Activated T-helper 1 cell treated with anti-CD3 and anti-CD28 coated beads, Interleukin-12 subunit alpha, Interleukin-12 subunit beta, Interleukin-2, Interleukin-4 antibody, amounts not matched to agents 30 ng/mL and 10 ng/mL and 1 ng/mL, durations not matched to agents 14 hours and 24 hours and 36 hours (primary cell): Measurements from ENCODE around the gene MBP. TPM values are rescaled to one million over a fixed set of nuclear protein-coding genes. Genes with fewer than 3 reads are reported as not detected.
"Not testable (repeated sequence)": the region's sequence is repeated elsewhere in the genome, so short reads cannot be mapped to it uniquely, and the experiment has no call there.

ENCODE experiments used
- DNase-seq: peaks from one replicate; pipeline ENCODE4 v3.0.0; 2021; ENCODE audit warnings: low spot score
- H3K27ac Mint-ChIP-seq: one replicate; pipeline ENCODE4 v1.8.0; 2021; ENCODE audit warnings: mild to moderate bottlenecking, mixed read lengths
- H3K27me3 Mint-ChIP-seq: one replicate; pipeline ENCODE4 v1.8.0; 2022; ENCODE audit warnings: mild to moderate bottlenecking, moderate library complexity, mixed read lengths; ENCODE audit not compliant: insufficient read depth
- H3K36me3 Mint-ChIP-seq: one replicate; pipeline ENCODE4 v1.8.0; 2021; ENCODE audit warnings: low read depth, mixed read lengths
- H3K4me1 Mint-ChIP-seq: one replicate; pipeline ENCODE4 v1.8.0; 2021; ENCODE audit warnings: low read depth, mixed read lengths
- H3K4me3 Mint-ChIP-seq: one replicate; pipeline ENCODE4 v1.8.0; 2021; ENCODE audit warnings: mild to moderate bottlenecking, moderate library complexity, mixed read lengths
- H3K9me3 Mint-ChIP-seq: one replicate; pipeline ENCODE4 v1.8.0; 2021; ENCODE audit warnings: mixed read lengths
- intact Hi-C: fragments of 100-400 bp; cut with micrococcal nuclease; formaldehyde crosslinking; loops from one replicate; pipeline ENCODE4 v1.15.1; 2024
- total RNA-seq: library from RNA; stranded (reverse); gene quantifications from 2 replicates; pipeline ENCODE4 v1.2.3, GENCODE V29; 2022

Gene MBP
- total RNA-seq, 1 donor from 2014 or later: 63.6 TPM

DNA sequence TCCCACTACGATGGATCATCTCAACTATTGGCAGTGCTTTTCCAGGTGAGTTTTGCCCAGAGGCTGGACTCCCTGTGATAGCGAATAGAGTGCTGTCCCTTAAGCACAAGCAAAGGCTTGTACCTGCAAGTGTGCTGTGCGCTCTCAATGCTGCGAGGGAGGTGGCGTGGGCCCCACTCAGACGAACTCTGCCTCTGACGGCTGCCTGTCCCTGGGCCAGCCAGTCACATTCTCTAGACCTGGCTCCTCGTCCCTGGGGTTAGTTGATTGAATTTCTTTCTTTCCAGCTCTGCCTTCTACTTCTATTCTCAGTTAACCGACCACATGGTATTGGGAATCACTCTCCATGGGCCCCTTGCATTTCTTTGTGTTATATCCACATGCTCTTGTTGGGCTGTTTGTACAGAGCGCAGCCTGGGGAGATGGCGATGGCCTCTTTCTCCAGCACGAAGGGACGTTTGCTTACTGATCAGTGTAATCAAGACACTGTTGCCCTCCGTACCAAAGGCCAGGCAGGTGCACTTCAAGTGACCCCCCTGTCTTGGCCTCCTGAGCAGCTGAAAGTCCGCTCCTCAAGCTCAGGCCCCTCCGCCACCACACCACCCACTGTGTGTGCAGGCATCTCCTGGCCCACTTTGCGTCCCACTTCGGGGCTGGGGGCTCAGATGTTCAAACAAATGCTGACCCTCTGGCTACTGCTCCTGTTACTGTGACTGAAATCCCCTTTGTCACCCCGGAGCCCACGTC, 158.9 kb downstream of the MBP start:
- H3K27me3 Mint-ChIP-seq: no peaks in the 10 kb centered on the region
- H3K4me1 Mint-ChIP-seq: no peaks in the 10 kb centered on the region
- H3K27ac Mint-ChIP-seq: no peak overlapping the region
- peaks cover 3% of the 10 kb centered on the region for H3K36me3 Mint-ChIP-seq
- no peaks in the 10 kb centered on the region for H3K9me3 Mint-ChIP-seq
- no peak overlapping the region for H3K4me3 Mint-ChIP-seq
- DNase-seq: no peak
- intact Hi-C loops: no loop called here

DNA sequence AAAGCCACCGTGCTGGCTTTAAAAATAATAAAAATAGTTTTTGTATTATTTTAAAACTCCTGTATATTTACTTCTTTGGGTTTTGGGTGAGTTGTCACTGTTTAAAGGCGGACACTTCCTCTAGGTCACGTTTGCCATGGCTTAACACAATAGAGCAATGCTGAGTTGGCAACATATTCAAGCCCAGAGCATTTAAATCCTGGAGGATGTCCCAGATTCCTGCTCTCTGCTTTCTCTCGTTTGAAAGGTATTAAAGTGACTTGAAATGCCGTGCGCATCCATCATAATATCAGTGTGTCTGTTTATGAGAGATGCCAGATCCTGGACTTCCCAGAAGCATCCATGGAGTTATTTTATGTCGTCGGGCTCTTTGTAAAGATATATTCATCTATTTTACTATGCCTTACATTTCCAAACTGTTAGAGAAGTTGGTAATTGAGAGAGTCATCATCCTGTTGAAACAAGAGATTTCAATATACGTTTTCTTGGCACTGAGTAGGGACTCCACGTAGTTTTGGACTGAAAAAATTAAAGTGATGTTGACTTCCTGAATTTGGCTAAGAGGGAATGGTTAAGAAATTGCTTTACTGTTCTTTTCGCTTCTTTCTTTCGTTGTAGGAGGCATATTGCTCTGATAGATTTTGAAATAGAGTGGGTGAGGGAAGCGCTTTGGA, 159.6 kb downstream of the MBP start:
- Mint-ChIP-seq H3K9me3 (no peaks in the 10 kb centered on the region), H3K4me1 (no peaks in the 10 kb centered on the region), H3K27ac (no peak overlapping the region), H3K27me3 (no peaks in the 10 kb centered on the region), H3K4me3 (no peak overlapping the region), H3K36me3 (peaks cover 3% of the 10 kb centered on the region)
- DNase-seq: no peak
- intact Hi-C loops: no loop called here

DNA sequence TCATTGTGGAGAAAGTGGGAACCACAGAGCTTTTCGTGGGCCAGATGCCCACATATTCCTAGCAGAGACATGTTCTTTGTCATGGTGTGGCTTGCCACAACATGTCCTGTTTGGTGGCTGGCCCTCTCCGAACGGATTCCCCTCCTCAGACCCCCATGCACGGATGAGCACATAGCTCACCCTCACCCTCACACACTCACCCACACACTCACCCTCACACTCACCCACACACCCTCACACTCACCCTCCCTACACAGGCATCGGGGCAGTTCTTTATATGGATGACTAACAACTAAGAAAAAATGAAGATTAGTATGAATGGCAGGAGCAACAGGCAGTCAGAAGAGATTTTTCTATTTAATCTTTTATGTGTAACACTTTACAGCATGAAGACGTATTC, 160.3 kb downstream of the MBP start:
- no peak for DNase-seq
- Mint-ChIP-seq H3K27ac (no peak overlapping the region), H3K9me3 (no peaks in the 10 kb centered on the region), H3K4me1 (no peaks in the 10 kb centered on the region), H3K27me3 (no peaks in the 10 kb centered on the region), H3K36me3 (peaks cover 3% of the 10 kb centered on the region), H3K4me3 (no peak overlapping the region)
- intact Hi-C loops: no loop called here

DNA sequence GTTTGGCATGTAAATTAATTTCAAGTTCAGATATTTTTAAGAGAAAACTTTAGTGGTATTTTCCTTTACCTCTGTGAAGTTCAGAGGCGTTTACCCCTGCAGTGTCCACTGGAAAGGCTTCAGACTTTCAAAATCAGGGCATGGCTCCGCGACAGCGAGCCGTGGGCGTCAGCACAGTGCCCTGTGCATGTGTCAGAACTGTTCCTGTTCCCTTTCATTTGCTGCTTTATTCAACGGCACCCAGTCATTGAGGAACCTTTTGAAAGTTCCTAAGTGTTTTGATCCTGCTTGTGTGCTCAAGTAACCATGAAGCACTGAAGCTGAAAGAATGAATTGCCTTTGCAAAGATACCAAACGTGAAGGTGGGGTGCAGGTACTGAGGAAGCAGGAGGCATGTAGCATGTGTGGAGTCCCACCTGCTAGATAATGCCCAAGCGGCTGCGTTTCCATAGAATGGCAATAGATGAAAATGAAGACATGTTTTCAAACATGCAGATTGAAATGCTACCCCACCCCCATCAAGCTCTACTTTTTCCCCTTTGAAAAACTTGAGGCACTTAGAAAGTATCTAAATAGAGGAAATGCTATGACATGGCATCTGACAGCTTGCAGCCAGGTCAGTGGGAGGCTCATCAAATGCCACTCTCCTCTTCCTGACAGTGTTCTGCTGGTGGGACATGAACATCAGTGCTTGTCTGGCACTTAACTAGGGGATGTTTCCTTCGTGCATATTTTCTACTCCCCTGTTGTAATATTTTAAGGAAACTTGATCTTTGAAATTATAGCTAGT, 161.6 kb downstream of the MBP start:
- intact Hi-C loops: no loop called here
- H3K27me3 Mint-ChIP-seq: no peaks in the 10 kb centered on the region
- H3K36me3 Mint-ChIP-seq: peaks cover 3% of the 10 kb centered on the region
- DNase-seq: no peak
- no peaks in the 10 kb centered on the region for H3K4me1 Mint-ChIP-seq
- H3K4me3 Mint-ChIP-seq: no peak overlapping the region
- H3K27ac Mint-ChIP-seq: no peak overlapping the region
- no peaks in the 10 kb centered on the region for H3K9me3 Mint-ChIP-seq

DNA sequence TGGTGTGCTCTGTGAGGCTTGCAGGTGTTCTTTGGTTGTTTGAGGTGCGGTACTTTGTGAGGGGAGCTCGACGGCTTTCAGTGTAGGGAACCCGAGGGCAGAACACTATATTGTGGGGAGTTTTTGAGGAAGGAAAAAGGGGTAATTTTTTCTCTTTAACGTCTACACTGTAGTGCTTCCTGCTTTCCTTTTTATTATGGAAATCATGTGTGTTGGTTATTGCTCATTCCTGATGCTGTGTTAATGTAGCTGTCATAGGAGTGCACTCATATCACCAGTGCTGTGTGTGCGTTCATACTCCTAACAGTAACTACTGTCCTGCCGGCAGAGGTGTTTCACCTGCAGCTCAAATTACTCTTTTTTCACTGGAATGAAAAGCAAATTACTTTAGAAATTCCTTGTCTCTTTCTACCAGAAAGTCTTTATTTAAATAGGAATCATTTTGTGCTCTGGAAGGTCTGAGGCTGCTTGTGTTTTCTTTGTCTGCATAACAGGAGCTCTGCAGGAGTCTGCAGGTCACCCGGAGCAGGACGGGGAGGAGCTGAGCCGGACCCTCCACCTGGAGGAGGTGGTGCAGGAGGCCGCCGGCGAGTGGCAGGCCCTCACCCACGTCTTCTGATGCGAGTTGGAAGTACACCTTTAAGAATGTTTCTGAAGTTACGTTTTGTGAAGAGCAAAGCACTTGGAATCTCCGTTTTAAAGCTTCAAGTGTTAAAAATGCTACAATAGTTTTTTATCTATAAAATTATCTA, 164.7 kb downstream of the MBP start:
- Mint-ChIP-seq H3K27me3 (no peaks in the 10 kb centered on the region), H3K36me3 (peaks cover 18% of the 10 kb centered on the region), H3K4me3 (no peak overlapping the region), H3K27ac (no peak overlapping the region), H3K9me3 (no peaks in the 10 kb centered on the region), H3K4me1 (peaks cover 30% of the 10 kb centered on the region)
- intact Hi-C loops: no loop called here
- no peak for DNase-seq

DNA sequence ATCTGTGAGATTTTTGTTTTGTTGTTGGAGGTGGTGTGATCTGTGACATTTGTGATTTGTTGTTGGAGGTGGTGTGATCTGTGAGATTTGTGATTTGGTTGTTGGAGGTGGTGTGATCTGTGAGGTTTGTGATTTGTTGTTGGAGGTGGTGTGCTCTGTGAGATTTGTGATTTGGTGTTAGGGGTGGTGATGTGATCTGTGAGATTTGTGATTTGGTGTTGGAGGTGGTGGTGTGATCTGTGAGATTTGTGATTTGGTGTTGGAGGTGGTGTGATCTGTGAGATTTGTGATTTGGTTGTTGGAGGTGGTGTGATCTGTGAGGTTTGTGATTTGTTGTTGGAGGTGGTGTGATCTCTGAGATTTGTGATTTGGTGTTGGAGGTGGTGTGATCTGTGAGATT, 165.3 kb downstream of the MBP start:
- H3K27ac Mint-ChIP-seq, H3K9me3 Mint-ChIP-seq, intact Hi-C loops, H3K4me3 Mint-ChIP-seq, DNase-seq, H3K27me3 Mint-ChIP-seq: not testable (repeated sequence)
- Mint-ChIP-seq H3K4me1 (peaks cover 36% of the 10 kb centered on the region), H3K36me3 (peaks cover 20% of the 10 kb centered on the region)

DNA sequence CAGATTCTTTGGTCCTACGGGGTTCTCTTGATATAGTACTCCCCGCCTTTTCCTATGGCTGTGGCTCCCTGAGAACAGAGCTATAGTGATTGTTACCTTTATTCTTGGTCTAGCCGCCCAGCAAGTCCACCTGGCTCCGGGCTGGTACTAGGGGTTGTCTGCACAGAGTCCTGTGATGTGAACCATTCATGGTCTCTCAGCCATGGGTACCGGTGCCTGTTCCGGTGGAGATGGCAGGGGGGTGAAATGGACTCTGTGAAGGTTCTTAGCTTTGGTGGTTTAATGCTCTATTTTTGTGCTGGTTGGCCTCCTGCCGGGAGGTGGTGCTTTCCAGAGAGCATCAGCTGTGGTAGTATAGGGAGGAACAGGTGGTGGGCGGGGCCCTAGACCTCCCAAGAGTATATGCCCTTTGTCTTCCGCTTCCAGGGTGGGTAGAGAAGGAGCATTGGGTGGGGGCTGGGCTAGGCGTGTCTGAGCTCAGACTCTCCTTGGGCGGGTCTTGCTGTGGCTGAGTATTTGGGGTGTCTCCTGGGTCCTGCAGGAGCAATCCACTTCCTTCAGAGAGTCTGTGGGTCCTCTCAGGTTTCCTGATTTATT, 166.9 kb downstream of the MBP start:
- H3K4me1 Mint-ChIP-seq: peaks cover 37% of the 10 kb centered on the region
- intact Hi-C loops, H3K9me3 Mint-ChIP-seq, H3K27ac Mint-ChIP-seq, H3K27me3 Mint-ChIP-seq, DNase-seq, H3K4me3 Mint-ChIP-seq: not testable (repeated sequence)
- H3K36me3 Mint-ChIP-seq: peaks cover 31% of the 10 kb centered on the region

DNA sequence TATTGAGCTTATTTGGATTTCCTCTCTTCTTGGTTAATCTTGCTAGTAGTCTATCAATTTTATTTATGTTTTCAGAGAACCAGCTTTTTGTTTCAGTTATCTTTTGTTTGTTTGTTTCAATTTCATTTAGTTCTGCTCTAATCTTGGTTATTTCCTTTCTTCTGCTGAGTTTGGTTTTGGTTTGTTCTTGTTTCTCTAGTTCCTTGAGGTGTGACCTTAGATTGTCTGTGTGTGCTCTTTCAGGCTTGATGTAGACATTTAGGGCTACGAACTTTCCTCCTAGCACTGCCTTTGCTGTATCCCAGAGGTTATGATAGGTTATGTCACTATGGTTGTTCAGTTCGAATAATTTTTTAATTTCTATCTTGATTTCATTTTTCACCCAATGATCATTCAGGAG, 168.6 kb downstream of the MBP start:
- Mint-ChIP-seq H3K9me3 (no peaks in the 10 kb centered on the region), H3K4me3 (peak overlapping the region; percentile 3), H3K27ac (peak overlapping the region; percentile 13), H3K4me1 (peaks cover 37% of the 10 kb centered on the region), H3K36me3 (peaks cover 41% of the 10 kb centered on the region), H3K27me3 (no peaks in the 10 kb centered on the region)
- intact Hi-C loops: no loop called here
- DNase-seq: no peak

DNA sequence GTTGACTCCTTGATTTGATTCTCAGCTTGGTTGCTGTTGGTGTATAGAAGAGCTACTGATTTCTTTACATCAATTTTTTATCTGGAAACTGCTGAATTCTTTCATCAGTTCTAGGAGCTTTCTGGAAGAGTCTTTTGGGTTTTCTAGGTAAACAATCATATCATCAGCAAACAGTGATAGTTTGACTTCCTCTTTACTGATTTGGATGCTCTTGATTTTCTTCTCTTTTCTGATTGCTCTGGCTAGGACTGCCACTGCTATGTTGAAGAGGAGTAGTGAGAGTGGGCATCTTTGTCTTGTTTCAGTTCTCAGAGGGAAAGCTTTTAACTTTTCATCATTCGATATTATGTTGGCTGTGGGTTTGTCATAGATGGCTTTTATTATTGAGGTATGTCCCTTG, 169.7 kb downstream of the MBP start:
- H3K4me1 Mint-ChIP-seq: peaks cover 37% of the 10 kb centered on the region
- H3K27ac Mint-ChIP-seq: no peak overlapping the region
- no peaks in the 10 kb centered on the region for H3K27me3 Mint-ChIP-seq
- H3K9me3 Mint-ChIP-seq: no peaks in the 10 kb centered on the region
- peaks cover 41% of the 10 kb centered on the region for H3K36me3 Mint-ChIP-seq
- intact Hi-C loops: no loop called here
- no peak for DNase-seq
- peak overlapping the region; percentile 23 for H3K4me3 Mint-ChIP-seq

DNA sequence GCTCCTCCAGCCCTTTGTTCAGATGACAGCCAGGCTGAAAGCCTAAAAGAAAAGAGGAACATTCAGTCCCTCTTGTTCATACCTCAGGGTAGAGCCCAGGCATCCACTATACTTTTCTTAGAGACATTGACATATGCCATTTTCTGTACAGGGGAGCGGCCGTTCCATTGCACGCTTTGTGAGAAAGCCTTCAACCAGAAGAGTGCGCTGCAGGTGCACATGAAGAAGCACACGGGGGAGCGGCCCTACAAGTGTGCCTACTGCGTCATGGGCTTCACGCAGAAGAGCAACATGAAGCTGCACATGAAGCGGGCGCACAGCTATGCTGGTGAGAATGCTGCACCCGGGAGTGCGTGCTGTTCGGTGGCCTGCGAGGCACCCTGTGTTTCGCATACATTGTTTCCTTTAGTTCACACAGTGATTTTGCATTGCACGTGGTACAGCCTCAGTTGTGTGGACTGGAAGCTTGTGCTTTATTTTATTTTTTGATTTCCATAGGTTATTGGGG, 172.0 kb downstream of the MBP start:
- DNase-seq: no peak
- H3K27me3 Mint-ChIP-seq: no peaks in the 10 kb centered on the region
- no peak overlapping the region for H3K4me3 Mint-ChIP-seq
- no peak overlapping the region for H3K27ac Mint-ChIP-seq
- peaks cover 41% of the 10 kb centered on the region for H3K36me3 Mint-ChIP-seq
- peaks cover 39% of the 10 kb centered on the region for H3K4me1 Mint-ChIP-seq
- intact Hi-C loops: no loop called here
- no peaks in the 10 kb centered on the region for H3K9me3 Mint-ChIP-seq

DNA sequence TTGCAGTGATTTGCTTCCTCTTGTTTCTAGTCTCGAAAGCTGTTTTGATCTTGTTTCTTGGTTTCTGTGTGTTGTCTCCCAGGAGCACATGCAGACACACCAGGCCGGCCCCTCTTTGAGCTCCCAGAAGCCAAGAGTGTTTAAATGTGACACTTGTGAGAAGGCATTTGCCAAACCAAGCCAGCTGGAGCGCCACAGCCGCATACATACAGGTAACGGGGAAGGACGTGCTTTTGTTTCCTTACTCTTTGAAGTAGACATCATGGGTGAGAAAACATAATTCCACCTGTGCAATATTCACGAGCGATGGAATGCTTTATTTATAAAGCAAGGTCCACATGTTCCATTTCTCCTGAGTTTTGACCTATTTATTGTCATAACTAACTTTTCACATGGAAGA, 173.0 kb downstream of the MBP start:
- H3K4me1 Mint-ChIP-seq: peaks cover 30% of the 10 kb centered on the region
- H3K27me3 Mint-ChIP-seq: no peaks in the 10 kb centered on the region
- intact Hi-C loops: no loop called here
- peaks cover 40% of the 10 kb centered on the region for H3K36me3 Mint-ChIP-seq
- H3K4me3 Mint-ChIP-seq: no peak overlapping the region
- H3K27ac Mint-ChIP-seq: no peak overlapping the region
- DNase-seq: no peak
- no peaks in the 10 kb centered on the region for H3K9me3 Mint-ChIP-seq

DNA sequence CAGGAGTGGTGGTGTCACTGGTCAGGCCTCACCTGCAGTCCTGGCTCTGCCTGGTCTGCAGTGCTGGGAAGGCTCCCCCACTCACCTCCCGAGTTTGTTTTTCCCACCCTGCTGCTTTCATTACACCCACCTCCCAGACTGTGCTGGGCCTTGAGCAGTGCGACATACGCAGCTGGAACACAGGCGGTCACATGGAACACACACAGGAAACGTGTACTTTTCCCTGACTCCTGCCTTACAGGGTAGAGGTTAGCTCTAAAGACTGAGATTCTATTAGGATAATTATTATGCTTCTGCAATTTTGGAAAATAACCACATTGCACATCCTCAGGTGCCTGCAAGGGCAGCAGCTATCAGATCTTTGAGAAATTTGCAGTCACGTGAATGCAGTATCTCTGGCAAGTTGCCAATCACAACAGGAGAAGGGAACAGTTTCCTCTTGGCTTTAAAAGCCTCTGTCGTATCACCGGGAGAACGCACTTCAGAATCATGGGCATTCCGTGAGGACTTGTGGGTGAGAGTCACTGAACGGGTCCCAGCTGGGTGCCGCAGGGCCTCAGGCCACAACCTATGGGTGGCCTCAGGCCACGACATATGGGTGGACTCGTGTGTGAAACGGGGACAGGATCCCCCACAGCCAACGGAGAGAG, 173.8 kb downstream of the MBP start:
- intact Hi-C loops: no loop called here

More for the DNA sequence above, 173.8 kb downstream of the MBP start:
- peaks cover 36% of the 10 kb centered on the region for H3K36me3 Mint-ChIP-seq
- H3K4me1 Mint-ChIP-seq: peaks cover 22% of the 10 kb centered on the region
- H3K4me3 Mint-ChIP-seq: no peak overlapping the region
- no peak for DNase-seq
- H3K27ac Mint-ChIP-seq: no peak overlapping the region
- H3K27me3 Mint-ChIP-seq: no peaks in the 10 kb centered on the region
- H3K9me3 Mint-ChIP-seq: no peaks in the 10 kb centered on the region
